Activated CD4-positive, alpha-beta T cell treated with anti-CD3 and anti-CD28 coated beads, Interleukin-2, Interleukin-4, amounts not matched to agents 100 ng/mL and 50 ng/mL, durations not matched to agents 16 hours and 8 hours (primary cell): ENCODE measurements around the gene ABHD12.
"Not testable (repeated sequence)": the region's sequence is repeated elsewhere in the genome, so short reads cannot be mapped to it uniquely, and the experiment has no call there.

Experiments used
- DNase-seq: peaks from one replicate; pipeline ENCODE4 v3.0.0-alpha.2; 2020; ENCODE audit warnings: low spot score

ABHD12 gene

GRCh38 chr20:25277051-25277801 is 113.4 kb downstream of the ABHD12 start:
- DNase-seq, result no peak

GRCh38 chr20:25276533-25277050 is 114.0 kb downstream of the ABHD12 start:
- no peak for DNase-seq

DNA sequence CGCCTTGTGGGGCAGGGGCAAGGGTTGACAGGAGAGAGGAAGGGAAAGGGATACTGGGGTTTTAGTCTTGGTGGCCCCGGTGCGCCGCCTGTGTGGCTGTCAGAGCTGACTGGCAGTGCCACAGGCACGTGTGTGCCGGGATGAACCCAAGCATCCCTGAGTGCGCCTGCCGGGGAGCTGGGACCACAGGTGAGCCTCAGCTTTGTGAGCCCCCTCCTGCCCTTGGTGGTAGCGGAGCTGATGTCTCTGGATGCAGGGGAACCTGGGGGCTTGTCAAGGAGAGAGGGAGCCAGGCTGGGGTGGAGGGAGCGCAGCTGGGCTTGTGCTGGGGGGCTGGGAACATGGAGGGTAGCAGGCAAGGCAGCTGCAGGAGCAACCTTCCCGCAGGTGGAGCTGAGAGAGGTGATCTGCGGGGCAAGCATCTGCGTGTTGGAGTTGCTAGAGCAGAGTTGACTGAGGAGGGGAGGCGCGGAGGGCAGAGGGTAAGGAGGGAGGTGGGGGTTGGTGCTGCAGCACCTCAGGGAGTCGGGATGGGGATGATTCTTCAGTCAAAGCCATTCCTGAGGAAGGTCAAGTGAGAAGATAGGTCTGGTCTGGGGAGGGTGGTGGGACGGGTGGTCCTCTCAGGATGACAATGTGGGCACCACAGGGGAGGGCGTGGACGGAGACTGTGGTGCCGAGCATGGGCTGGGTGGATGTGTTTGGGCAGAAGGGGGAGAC is 114.7 kb downstream of the ABHD12 start:
- no peak for DNase-seq

DNA sequence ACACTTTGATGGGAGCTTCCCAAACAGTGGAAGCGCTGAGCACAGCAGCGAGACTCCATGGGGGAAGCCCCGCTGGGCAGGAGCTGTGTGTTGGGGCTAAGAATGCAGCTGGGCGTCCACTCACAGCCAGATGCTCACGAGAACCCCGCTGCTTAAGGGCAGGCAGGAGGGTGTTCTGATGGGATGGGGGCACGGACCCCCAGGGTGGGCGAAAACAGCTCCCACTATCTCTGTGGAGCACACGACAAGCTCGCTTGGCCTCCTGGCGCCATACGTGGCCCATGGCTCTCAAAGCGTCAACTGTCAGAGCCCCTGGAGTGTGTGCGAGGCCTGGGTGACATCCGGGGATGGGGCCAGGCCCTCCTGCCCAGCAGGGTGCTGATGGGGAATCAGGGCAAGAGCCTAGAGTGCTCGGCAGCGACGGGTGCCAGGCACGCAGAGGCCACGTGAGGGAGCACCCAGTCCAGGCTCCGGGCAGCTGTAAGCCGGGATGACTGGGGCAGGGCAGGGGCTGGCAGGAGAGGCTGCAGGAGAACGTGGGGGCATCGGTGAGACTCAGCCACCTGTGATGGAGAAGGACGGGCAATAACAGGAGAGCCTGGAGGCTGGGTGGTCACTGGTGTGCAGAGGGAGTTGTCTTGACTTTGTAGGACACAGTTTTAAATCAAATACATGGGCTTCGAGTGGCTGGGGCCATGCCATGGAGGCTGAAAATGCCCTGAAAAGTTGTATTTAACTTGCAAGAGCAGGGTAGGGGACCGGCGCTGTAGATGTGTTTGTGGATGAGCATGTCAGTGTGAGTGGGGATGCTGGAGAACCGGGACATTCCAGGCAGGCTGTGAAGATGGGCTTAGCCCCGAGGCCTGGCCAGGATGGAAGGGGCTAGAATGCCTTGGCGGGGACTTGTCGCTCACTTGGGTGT is 115.5 kb downstream of the ABHD12 start:
- no peak for DNase-seq

DNA sequence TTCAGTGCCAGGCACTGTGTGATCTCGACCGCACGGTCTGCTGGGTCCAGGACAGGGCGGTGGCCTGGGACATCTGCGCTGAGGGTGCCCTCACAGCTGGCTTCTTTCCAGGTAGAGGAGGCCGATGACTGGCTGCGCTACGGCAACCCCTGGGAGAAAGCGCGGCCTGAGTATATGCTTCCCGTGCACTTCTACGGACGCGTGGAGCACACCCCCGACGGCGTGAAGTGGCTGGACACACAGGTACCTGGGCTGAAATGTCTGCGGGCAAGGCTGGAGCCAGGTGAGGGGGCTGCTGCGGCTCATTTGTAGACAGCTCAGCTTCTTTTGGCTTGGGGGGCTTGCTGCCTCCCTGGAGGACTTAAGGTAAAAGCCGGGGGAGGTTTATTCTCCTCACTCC is 116.2 kb downstream of the ABHD12 start:
- DNase-seq, result no peak

DNA sequence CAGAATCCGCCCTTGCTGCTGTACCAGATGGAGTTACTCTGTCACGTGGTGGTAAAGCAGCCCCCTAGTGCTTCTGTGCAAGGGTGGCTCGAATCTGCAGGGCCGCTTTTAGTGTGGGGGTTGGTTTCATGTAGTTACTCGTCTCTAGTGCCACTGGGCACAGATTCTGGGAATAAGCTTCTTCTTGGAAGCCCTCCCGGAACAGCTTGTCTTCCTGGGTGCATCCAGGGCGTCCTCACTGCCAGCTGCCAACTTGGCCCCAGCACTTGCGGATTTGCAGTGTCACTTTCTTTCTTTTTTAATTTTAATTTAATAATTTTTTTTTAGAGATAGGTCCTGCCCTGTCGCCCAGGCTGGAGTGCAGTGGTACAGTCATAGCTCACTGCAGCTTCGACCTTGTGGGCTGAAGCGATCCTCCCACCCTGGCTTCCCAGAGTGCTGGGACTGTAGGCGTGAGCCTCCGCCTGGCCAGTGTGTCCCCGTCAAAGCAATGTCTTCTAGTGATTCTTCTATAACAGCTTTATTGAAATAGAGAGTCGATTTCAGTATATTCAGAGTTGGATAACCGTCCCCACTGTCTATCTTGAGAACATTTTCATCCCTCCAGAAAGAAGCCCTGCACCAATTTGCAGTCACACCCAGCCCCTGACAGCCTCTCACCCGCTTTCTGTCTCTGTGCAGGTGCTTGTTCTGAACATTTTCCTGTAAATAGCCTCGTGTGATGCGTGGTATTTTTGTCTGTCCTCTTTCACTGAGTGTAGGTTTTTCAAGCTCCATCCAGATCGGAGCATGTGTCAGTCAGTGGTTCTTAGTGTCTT is 116.9 kb downstream of the ABHD12 start:
- no peak for DNase-seq

DNA sequence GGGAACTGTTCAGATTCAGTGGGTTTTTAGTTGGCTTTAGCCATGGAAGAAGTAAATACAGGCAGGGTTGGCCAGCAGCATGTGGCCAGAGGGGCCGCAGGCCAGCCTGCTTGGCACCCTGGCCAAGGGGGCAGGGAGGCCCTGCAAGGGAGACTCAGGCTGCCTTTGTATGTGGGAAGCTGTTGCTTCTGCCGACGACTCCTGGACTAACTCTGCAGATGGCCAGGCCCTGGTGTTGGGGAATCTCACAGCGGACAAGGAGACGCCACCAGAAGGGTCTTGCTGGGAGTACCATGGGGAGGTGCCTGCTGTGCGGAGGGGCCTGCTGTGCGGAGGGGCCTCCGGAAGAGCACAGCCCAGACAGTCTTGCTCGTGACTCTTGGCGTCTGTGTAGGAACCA is 117.6 kb downstream of the ABHD12 start:
- DNase-seq, result no peak

- no peak for DNase-seq
Observed at GRCh38 chr20:25272223-25273000, 118.2 kb downstream of the ABHD12 start.

DNA sequence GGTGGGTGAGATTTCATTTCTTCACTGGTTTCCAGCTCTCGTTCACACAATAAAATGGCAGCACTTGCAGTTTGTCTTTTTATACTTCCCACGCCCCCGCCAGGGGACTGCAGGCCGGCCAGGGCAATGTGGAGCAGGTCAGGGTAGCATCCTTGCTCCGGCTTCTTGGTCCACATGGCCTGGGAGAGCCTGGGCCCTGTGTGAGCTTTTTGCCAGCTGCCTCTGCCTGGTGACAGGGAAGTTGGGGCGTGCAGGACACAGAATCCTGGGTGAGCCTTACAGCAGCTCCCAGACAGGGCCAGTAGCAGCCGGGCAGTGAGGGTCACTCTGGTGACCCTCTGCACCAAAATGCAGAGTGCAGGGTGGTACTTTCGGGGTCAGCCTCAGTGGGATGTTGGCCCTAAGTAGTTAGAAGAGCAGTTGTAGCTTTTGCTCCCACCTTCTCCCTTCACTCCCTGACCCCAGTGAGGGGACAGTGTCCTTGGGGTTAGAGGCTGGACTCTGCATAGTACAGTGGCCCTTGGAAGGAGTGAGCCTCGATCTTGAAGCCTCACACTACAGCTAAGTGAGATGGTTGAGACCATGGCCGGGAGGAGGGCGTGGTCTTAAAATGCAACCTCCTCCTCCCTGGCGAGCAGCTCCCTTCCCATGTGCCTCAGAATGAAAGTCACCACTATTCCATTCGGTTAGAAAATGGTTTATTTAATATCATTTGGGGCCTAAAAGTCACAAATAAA is 119.0 kb downstream of the ABHD12 start:
- DNase-seq, result no peak

GRCh38 chr20:25270829-25271251 is 119.8 kb downstream of the ABHD12 start:
- DNase-seq, result no peak

DNA sequence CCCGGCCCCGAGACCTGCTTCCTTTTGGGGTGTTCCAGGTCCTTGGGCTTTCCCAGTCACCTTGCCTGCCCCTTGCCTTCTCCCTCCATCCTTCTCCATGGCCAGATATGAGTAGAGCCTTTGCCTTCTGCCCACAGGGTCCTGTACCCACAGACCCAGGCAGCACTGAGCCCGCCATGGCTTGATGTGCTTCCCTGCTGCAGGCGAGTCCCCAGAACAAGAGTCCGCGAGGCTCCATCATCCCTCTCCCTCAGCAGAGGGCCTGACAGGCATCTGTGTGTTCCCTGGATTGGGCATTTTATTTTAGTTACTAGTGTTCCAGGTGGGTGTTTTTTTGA is 120.8 kb downstream of the ABHD12 start:
- no peak for DNase-seq

DNA sequence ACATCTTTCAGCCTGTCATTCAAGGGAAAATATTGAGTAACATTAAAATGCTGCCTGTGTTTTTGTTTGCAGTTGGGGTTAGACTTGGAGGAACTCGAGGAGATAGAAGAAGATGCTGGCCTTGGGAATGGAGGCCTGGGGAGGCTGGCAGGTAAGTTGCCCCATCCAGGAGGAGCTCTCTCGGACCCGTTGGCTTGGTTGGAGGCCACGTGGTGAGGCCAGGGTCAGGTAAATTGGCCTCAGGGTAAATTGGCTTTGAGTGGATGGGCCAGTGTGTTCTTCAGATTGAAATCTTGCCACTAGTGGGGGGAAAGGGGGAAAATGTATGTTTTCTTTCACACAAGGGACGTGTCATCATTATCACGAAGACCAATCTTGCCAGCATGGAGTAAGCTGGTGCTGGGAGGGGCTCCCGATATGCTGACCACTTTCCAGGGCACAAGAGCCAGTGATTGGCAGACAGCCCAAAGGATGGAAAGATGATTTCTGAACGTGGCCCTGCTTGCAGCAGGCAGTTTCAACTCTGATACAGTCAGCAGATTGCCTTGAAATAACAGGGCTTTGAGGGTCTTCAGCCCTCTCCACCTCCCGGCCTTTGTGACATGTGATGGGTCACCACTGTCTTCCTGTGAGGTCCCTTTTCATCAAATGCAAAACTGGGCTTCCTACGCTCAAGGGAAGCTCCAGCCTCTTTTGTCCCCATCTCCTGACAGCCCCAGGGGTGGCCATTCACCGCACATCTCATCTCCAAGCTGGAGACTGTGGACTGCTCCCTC is 121.4 kb downstream of the ABHD12 start:
- DNase-seq, result no peak

- not testable (repeated sequence) for DNase-seq
Observed at GRCh38 chr20:25260770-25261437, 129.7 kb downstream of the ABHD12 start.

- no peak for DNase-seq
Observed at GRCh38 chr20:25259788-25260254, 130.8 kb downstream of the ABHD12 start.

DNA sequence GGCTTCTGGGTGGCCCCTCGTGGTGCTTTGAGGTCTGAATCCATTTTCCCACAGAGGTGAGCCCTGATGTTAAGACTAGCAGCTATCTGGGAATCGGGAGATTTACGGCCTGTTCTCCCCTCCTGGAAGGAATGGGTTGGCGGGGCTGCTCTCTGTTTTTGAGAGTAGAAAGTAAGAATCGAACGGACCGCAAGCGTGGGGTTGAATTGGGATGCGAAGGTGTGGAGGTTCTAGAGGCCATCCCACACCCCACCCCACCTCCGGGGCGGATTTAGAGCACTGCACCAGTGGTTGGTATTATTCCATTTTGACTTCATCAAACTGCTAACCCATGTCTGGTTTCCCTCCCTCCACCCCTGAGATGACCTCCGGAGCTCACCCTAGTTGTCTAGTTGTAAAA is 131.3 kb downstream of the ABHD12 start:
- no peak for DNase-seq

- DNase-seq, result no peak
Observed at GRCh38 chr20:25258828-25259227, 131.8 kb downstream of the ABHD12 start.

DNA sequence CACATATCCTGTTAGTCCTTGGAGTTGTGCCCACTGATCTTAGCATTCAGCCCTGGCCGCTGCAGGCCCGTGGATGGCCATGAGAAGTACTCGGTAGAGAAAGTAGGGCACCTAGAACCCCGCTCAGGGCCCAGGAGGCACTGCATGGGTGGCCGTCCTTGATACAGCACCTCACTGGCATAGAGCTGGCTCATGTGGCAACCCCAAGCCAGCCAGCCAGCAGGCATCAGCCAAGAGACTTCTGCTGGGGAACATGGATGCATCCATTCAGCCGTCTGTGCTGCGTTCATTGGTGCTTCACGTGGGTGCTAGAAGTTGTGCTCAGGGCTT is 132.2 kb downstream of the ABHD12 start:
- DNase-seq, result no peak

GRCh38 chr20:25257756-25258475 is 132.7 kb downstream of the ABHD12 start:
- no peak for DNase-seq
